LNCAP (cell line): Measurements from ENCODE around the gene SGPP1.

Experiments used
- CTCF ChIP-seq: fragments of 450-650 bp; IDR thresholded peaks from 2 replicates; pipeline ENCODE4 v1.5.1; 2017; ENCODE audit warnings: mild to moderate bottlenecking

Gene SGPP1

GRCh38 chr14:63761351-63762117, 33.7 kb upstream of the SGPP1 start:
- no peak for TF ChIP-seq CTCF

GRCh38 chr14:63760014-63760413, 32.1 kb upstream of the SGPP1 start:
- TF ChIP-seq CTCF: no peak

- no peak for TF ChIP-seq CTCF
Measured at GRCh38 chr14:63759456-63759855, 31.6 kb upstream of the SGPP1 start.

GRCh38 chr14:63757211-63757610, 29.3 kb upstream of the SGPP1 start:
- TF ChIP-seq CTCF: no peak

- TF ChIP-seq CTCF: no peak
Measured at GRCh38 chr14:63752449-63753169, 24.7 kb upstream of the SGPP1 start.

- TF ChIP-seq CTCF: no peak
Measured at GRCh38 chr14:63747846-63748245, 20.0 kb upstream of the SGPP1 start.

GRCh38 chr14:63745858-63746425, 18.1 kb upstream of the SGPP1 start:
- TF ChIP-seq CTCF: no peak
